ENCODE data around the gene PADI6.

DNA sequence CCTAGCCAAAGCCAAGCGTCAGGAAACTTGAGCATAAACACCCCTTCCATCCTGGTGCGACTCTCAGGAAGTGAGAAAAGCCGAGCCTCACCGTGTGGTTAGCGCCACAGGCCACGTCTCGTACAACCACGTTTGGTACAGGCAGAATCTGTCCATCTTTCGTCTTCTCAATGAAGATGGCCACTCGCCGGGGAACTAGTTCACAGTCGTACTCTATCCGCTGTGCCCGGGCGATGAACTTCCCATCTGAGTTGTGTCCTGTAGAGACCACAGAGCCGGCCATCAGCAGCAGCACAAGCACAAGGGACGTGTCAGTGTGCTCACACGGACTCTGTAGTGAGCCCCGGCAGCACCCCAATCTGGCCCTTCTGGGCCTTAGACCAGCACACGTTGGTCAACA, 44.4 kb downstream of the PADI6 start:
- TF ChIP-seq, protein P1, sequence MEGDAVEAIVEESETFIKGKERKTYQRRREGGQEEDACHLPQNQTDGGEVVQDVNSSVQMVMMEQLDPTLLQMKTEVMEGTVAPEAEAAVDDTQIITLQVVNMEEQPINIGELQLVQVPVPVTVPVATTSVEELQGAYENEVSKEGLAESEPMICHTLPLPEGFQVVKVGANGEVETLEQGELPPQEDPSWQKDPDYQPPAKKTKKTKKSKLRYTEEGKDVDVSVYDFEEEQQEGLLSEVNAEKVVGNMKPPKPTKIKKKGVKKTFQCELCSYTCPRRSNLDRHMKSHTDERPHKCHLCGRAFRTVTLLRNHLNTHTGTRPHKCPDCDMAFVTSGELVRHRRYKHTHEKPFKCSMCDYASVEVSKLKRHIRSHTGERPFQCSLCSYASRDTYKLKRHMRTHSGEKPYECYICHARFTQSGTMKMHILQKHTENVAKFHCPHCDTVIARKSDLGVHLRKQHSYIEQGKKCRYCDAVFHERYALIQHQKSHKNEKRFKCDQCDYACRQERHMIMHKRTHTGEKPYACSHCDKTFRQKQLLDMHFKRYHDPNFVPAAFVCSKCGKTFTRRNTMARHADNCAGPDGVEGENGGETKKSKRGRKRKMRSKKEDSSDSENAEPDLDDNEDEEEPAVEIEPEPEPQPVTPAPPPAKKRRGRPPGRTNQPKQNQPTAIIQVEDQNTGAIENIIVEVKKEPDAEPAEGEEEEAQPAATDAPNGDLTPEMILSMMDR (IDR thresholded peaks at IDR 0.05; ENCODE audit: low read depth, low read length): no peak
- TF ChIP-seq EZH2phosphoT487 (IDR thresholded peaks at IDR 0.05; ENCODE audit: low read depth): no peak

Data from OCI-LY3 (cell line).